ENCODE results near the gene HDAC4. TPM values are rescaled to one million over a fixed set of nuclear protein-coding genes. Genes with fewer than 3 reads are reported as not detected.

HDAC4 gene
- total and polyA plus RNA-seq, 9 of the 15 experiments (the other 6 are each of a cell fraction or from before 2014, with no cell fraction given): 0.11 to 20.2 (median 4.0) TPM

DNA sequence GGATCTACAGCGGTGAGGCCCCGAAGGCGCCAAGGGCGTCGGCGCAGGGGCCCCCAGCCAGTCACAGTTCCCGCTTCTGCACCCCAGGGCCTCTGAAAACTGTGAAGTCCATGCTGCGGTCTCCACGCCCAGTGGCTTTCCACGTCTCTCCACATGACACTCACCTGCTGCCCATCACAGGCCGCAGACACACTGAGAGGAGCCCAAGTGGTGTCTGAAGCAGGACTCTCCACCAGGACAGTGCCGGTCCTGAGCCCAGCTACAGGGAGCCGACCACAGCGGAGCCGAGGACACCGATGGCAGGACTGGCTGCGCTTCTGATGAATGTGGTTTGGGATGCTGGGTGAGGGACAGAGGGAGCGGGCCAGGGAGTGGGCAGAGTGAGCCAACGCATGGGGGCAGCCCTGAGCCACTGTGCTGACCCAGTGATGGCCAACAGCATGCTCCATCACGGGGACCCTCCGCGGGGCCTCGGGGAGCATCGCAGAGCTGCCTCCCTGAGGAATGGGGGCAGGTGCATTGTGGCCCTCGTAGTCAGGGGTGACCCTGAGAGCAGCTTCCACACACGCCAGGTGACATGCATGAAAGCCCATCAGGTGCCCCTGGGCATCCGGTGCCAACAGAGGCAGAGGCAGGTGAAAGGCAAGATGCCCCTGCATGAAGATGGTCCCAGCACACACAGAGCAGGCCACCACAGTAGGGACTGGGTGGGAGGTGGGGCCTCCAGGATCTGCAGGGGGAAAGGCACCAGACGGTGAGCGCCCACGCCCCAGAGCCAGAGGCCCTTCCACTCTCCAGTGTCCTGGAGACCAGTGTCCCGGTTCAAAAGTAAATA is 116.6 kb downstream of the HDAC4 start (continued):
- no peak for TF ChIP-seq CREB1 (IDR thresholded peaks at IDR 0.05)
- TF ChIP-seq CREB1 (CRISPR knock-in tag; IDR thresholded peaks at IDR 0.05): no peak
- no peak for TF ChIP-seq RHOXF2B (CRISPR knock-in tag; conservative IDR thresholded peaks at IDR 0.05)
- no peak for TF ChIP-seq PCBP2 (IDR thresholded peaks at IDR 0.05; ENCODE audit: low read depth, low read length, poor library complexity, severe bottlenecking)
- TF ChIP-seq KHSRP (IDR thresholded peaks at IDR 0.05): no peak
- TF ChIP-seq, protein P1, sequence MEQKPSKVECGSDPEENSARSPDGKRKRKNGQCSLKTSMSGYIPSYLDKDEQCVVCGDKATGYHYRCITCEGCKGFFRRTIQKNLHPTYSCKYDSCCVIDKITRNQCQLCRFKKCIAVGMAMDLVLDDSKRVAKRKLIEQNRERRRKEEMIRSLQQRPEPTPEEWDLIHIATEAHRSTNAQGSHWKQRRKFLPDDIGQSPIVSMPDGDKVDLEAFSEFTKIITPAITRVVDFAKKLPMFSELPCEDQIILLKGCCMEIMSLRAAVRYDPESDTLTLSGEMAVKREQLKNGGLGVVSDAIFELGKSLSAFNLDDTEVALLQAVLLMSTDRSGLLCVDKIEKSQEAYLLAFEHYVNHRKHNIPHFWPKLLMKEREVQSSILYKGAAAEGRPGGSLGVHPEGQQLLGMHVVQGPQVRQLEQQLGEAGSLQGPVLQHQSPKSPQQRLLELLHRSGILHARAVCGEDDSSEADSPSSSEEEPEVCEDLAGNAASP (IDR thresholded peaks at IDR 0.05): no peak
- TF ChIP-seq HEY1 (CRISPR knock-in tag; IDR thresholded peaks at IDR 0.05; ENCODE audit: borderline replicate concordance): no peak
- TF ChIP-seq ZEB2 (IDR thresholded peaks at IDR 0.05): no peak

DNA sequence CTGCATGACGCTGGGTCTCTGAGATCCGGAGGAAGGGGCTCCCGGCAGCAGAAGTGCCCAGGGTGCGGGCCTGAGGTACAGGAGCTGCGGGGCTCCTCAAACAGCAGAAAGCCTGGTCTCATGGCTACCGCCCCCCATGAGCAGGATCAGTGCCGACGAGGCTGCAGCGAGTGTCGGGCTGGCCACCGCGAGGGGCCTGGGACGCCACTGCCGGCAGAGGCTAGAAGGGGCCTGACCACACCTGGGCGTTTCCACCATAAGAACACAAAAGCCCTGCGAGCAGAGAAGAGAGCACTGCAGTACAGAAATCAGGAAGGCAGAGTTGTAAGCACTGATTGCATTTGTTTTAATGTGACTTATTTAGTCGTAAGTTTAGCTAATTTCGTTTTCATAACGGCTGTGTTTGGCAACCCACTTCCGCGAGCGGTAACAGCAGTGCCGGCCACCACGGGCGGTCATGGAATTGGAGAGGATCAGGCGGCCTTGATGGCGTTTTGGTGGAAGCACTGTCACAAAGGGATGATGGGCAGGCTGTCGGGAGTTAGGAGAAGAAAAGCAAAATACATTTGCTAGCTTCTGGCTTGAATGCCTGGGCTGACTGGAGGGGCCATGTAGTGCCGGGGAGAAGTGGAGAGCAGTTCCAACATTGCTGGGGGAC is 117.4 kb downstream of the HDAC4 start:
- Histone ChIP-seq H3K9me1 (ENCODE audit: control insufficient read depth, insufficient read depth, low read length) (peaks cover 3% of the 10 kb centered on the region), H3K9ac (ENCODE audit: insufficient read depth in 1 of 2, low read depth in 2 of 2, low read length in 2 of 2) (no peak overlapping the region), H3K27ac (ENCODE audit: extremely low read depth, low read depth, low read length) (no peak overlapping the region), H3K4me2 (ENCODE audit: insufficient read depth, low read length) (no peak overlapping the region), H3K27me3 (ENCODE audit: control insufficient read depth in 2 of 2, insufficient read depth in 2 of 2, low read length in 2 of 2) (no peaks in the 10 kb centered on the region), H3K79me2 (ENCODE audit: control insufficient read depth, insufficient read depth, low read length) (peaks cover 60% of the 10 kb centered on the region), H3K36me3 (ENCODE audit: control insufficient read depth, insufficient read depth, low read length) (no peaks in the 10 kb centered on the region), H4K20me1 (replicated peaks; ENCODE audit: control insufficient read depth, insufficient read depth, low read length) (no peaks in the 10 kb centered on the region), H3K4me3 (no peak overlapping the region), H2AFZ (ENCODE audit: low read depth, low read length) (no peak overlapping the region), H3K4me1 (replicated peaks in 1 of 2; ENCODE audit: control insufficient read depth in 2 of 2, insufficient read depth in 2 of 2, low read length in 2 of 2) (peaks cover 57 to 61% of the 10 kb centered on the region in 2 experiments), H3K9me3 (replicated peaks; ENCODE audit: control insufficient read depth, insufficient read depth, low read depth, low read length) (no peaks in the 10 kb centered on the region)
- intact Hi-C loops (cut with micrococcal nuclease): no loop called here
- TF ChIP-seq, protein P2, sequence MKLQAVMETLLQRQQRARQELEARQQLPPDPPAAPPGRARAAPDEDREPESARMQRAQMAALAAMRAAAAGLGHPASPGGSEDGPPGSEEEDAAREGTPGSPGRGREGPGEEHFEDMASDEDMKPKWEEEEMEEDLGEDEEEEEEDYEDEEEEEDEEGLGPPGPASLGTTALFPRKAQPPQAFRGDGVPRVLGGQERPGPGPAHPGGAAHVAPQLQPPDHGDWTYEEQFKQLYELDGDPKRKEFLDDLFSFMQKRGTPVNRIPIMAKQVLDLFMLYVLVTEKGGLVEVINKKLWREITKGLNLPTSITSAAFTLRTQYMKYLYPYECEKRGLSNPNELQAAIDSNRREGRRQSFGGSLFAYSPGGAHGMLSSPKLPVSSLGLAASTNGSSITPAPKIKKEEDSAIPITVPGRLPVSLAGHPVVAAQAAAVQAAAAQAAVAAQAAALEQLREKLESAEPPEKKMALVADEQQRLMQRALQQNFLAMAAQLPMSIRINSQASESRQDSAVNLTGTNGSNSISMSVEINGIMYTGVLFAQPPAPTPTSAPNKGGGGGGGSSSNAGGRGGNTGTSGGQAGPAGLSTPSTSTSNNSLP (IDR thresholded peaks at IDR 0.05; ENCODE audit: borderline replicate concordance, low read depth, low read length): no peak
- no peak for TF ChIP-seq RFX5 (IDR thresholded peaks at IDR 0.05; ENCODE audit: low read depth, low read length)
- TF ChIP-seq RAD21 (CRISPR knock-in tag; conservative IDR thresholded peaks at IDR 0.05 in 1 of 2, IDR thresholded peaks at IDR 0.05 in 1 of 2): no peak
- ChIA-PET CTCF (ENCODE audit: low intra/inter-chr PET ratio) (no interaction called here), POLR2A (interaction anchor here (0.6 kb wide), 1 partner anchor 8 kb away, joined by 3 read pairs; no protein-coding TSS in a partner anchor)
- DNase-seq (ENCODE audit: extremely low read depth in 1 of 4, low spot score in 3 of 4) (no peak), FAIRE-seq (no peak), ATAC-seq (no peak)
- BruUV-seq (replicated peaks): no TSS peak
- 87% methylated on average over 23 of the region's 29 CpGs for WGBS (ENCODE audit: insufficient coverage, low coverage, missing lambda C conversion rate)
- in situ Hi-C loops (cut with MboI): no loop called here
